ENCODE measurements around the gene AP1AR. TPM values are rescaled to one million over a fixed set of nuclear protein-coding genes. Genes with fewer than 3 reads are reported as not detected.

Gene AP1AR
- total and polyA plus RNA-seq, 2 of the 8 experiments (the other 6 are each of a cell fraction or from before 2014, with no cell fraction given): 5.3 to 27.7 TPM

DNA sequence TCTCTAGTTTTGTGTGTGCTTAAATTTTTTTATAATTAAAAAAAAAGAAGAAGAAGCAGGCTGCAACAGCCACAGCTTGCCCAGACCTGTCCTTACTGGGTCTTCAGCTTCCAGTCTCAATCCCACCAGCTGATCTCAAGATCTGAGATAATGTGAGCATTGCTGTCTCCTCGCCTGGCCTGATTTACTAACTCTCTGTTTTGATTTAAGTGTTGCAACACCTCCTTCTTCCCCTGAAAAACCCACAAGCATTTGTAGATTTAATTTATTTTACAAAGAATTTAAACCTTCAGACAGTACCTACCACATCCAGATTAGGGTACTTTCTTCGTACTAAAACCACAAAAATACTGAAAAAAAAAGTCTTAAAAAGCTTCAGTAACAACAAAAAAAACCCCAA lies 48.3 kb upstream of the AP1AR start:
- Histone ChIP-seq H4K91ac (replicated peaks; ENCODE audit: insufficient read length, low read length) (no peak overlapping the region), H3K4me1 (replicated peaks in 1 of 4; ENCODE audit: control insufficient read depth in 3 of 4, insufficient read depth in 4 of 4, low read length in 3 of 4) (no peaks in the 10 kb centered on the region; a peak in 1 of 7 replicates), H2AK5ac (ENCODE audit: low read depth, low read length) (no peak overlapping the region), H3K9me3 (ENCODE audit: insufficient read depth in 2 of 2, low read depth in 1 of 2, low read length in 1 of 2) (no peaks in the 10 kb centered on the region), H4K5ac (ENCODE audit: insufficient read length, low read depth, low read length) (no peak overlapping the region), H4K8ac (ENCODE audit: extremely low read depth, insufficient read depth, low read length) (no peak overlapping the region), H3K79me2 (ENCODE audit: control insufficient read depth in 1 of 2, insufficient read depth in 2 of 2, low read length in 2 of 2) (no peaks in the 10 kb centered on the region), H4K20me1 (replicated peaks in 1 of 2; ENCODE audit: control insufficient read depth in 1 of 2, insufficient read depth in 2 of 2, low read length in 2 of 2) (no peaks in the 10 kb centered on the region), H3K27me3 (replicated peaks in 1 of 4; ENCODE audit: control insufficient read depth in 3 of 4, extremely low read depth in 1 of 4, insufficient read depth in 3 of 4, low read length in 3 of 4) (no peaks in the 10 kb centered on the region), H2BK20ac (ENCODE audit: low read length) (no peak overlapping the region), H3K23me2 (ENCODE audit: low read depth, low read length) (no peaks in the 10 kb centered on the region), H3K18ac (ENCODE audit: extremely low read depth, low read length) (no peak overlapping the region), H3K9ac (replicated peaks in 1 of 4; ENCODE audit: extremely low read depth in 1 of 4, low read depth in 3 of 4, low read length in 3 of 4) (no peak overlapping the region), H3K14ac (ENCODE audit: insufficient read length) (no peak overlapping the region), H2BK120ac (replicated peaks; ENCODE audit: low read depth, low read length) (no peak overlapping the region), H3K4me2 (ENCODE audit: insufficient read depth in 1 of 2, low read depth in 2 of 2, low read length in 2 of 2) (no peak overlapping the region), H3K56ac (replicated peaks; ENCODE audit: insufficient read length, low read depth, low read length) (no peak overlapping the region), H2BK15ac (ENCODE audit: low read length) (no peak overlapping the region), H2AFZ (ENCODE audit: low read length) (no peak overlapping the region), H2BK5ac (ENCODE audit: low read depth, low read length) (no peak overlapping the region), H3K23ac (ENCODE audit: insufficient read length) (no peak overlapping the region), H3K27ac (ENCODE audit: low read depth, low read length) (no peak overlapping the region), H3K4ac (replicated peaks; ENCODE audit: insufficient read length, low read depth, low read length) (no peak overlapping the region), H3K36me3 (ENCODE audit: control insufficient read depth in 2 of 4, insufficient read depth in 4 of 4, low read length in 3 of 4) (no peaks in the 10 kb centered on the region), H2BK12ac (ENCODE audit: low read depth, low read length) (no peak overlapping the region), H3K4me3 (ENCODE audit: extremely low read depth in 1 of 4, insufficient read depth in 2 of 4, low read depth in 3 of 4, low read length in 4 of 4) (no peak overlapping the region), H3K79me1 (ENCODE audit: low read depth, low read length) (no peaks in the 10 kb centered on the region)
- DNase-seq (ENCODE audit: low read depth in 1 of 2, low spot score in 2 of 2): no peak
- POLR2A ChIA-PET (ENCODE audit: partially characterized antibody): no interaction called here
- CTCF ChIA-PET (ENCODE audit: partially characterized antibody): no interaction called here
- 91% methylated on average over 2 of the region's 2 CpGs; no CpG with 5 or more reads in 1 of the 2 experiments for WGBS, 2 experiments (ENCODE audit: extremely low coverage in 1 of 2, insufficient coverage in 1 of 2, insufficient read length in 1 of 2, insufficient replicate concordance in 2 of 2, low coverage in 1 of 2, low lambda C conversion rate in 2 of 2, missing lambda C conversion rate in 1 of 2)
- no peak for TF ChIP-seq BRCA1 (IDR thresholded peaks at IDR 0.05; ENCODE audit: low read depth, low read length)
- no peak for FAIRE-seq
